ENCODE measurements around the gene B2M.

DNA sequence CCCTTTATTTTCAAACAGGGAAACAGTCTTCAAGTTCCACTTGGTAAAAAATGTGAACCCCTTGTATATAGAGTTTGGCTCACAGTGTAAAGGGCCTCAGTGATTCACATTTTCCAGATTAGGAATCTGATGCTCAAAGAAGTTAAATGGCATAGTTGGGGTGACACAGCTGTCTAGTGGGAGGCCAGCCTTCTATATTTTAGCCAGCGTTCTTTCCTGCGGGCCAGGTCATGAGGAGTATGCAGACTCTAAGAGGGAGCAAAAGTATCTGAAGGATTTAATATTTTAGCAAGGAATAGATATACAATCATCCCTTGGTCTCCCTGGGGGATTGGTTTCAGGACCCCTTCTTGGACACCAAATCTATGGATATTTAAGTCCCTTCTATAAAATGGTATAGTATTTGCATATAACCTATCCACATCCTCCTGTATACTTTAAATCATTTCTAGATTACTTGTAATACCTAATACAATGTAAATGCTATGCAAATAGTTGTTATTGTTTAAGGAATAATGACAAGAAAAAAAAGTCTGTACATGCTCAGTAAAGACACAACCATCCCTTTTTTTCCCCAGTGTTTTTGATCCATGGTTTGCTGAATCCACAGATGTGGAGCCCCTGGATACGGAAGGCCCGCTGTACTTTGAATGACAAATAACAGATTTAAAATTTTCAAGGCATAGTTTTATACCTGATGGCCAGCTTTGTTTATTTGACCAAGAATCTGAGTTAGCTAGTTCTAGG lies 7.0 kb downstream of the B2M start:
- TF ChIP-seq, protein P1, sequence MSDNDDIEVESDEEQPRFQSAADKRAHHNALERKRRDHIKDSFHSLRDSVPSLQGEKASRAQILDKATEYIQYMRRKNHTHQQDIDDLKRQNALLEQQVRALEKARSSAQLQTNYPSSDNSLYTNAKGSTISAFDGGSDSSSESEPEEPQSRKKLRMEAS (IDR thresholded peaks at IDR 0.05; ENCODE audit: low read depth, low read length), result no peak
- no peak for TF ChIP-seq POLR2A (IDR thresholded peaks at IDR 0.05; ENCODE audit: extremely low read depth, insufficient read length)

Measured in NB4 (cell line).